ENCODE results near the gene ZNF286A.
"Not testable (repeated sequence)": the region's sequence is repeated elsewhere in the genome, so short reads cannot be mapped to it uniquely, and the experiment has no call there.

GRCh38 chr17:15716601-15717563 lies 17.3 kb downstream of the ZNF286A start:
- TF ChIP-seq CTCF (optimal IDR thresholded peaks at IDR 0.05 in 1 of 3, IDR thresholded peaks at IDR 0.05 in 1 of 3, conservative IDR thresholded peaks at IDR 0.05 in 1 of 3; ENCODE audit: extremely low read depth in 1 of 3, insufficient read depth in 2 of 3, low read length in 3 of 3); EZH2 (IDR thresholded peaks at IDR 0.05; ENCODE audit: low read length): not testable (repeated sequence)

Measured in keratinocyte (primary cell).